Left colon (tissue), 2 donors: ENCODE measurements around the gene UBA1. TPM values are rescaled to one million over a fixed set of nuclear protein-coding genes. Genes with fewer than 3 reads are reported as not detected.
A peak's percentile ranks its signal among the peaks of the same experiment; 100 is the strongest.

Experiments
- ATAC-seq: fragments of 200-7000 bp; cut with Tn5 transposase; one replicate; pipeline ENCODE4 v1.9.1; 2020; ENCODE audit warnings: mild to moderate bottlenecking, moderate library complexity
- DNase-seq, 2 donors: peaks; one replicate each; pipeline ENCODE4 v3.0.0-alpha.2; 2020
- intact Hi-C, 2 donors: fragments of 100-400 bp; cut with DNase I in 1 of 2; cut with micrococcal nuclease in 1 of 2; formaldehyde crosslinking; loops; one replicate each; pipeline versions ENCODE4 v1.11.2 to v1.14.0; 2022; cut with DNase I, micrococcal nuclease
- long read RNA-seq: library from polyadenylated mRNA; unstranded; transcript quantifications from one replicate; pipeline ENCODE4 v2.0.0, GENCODE V29; 2021
- total RNA-seq, 2 donors: library from RNA; stranded (reverse); fragmentation: NEBNext Ultra II Directional; extraction: Animal tissue kit (Norgen Biotek cat#: 25700); gene quantifications; one replicate each; pipeline ENCODE4 v1.2.1, GENCODE V29; 2021
- donor health status: DM: no; HTN: no; CAD: no.
- donor health status: DM: yes; HTN: yes; CAD: no.

UBA1 gene
- 100 to 1,000 TPM; 217 to 220 TPM for total RNA-seq
- long read RNA-seq, transcript UBA1-201 (26 exons, 3,559 nt), result major isoform, 39 of 160 reads
- long read RNA-seq, partial matches to known transcripts, result 113 of 160 reads
- long read RNA-seq, other reads (novel, unspliced or antisense), result 4 of 160 reads

DNA sequence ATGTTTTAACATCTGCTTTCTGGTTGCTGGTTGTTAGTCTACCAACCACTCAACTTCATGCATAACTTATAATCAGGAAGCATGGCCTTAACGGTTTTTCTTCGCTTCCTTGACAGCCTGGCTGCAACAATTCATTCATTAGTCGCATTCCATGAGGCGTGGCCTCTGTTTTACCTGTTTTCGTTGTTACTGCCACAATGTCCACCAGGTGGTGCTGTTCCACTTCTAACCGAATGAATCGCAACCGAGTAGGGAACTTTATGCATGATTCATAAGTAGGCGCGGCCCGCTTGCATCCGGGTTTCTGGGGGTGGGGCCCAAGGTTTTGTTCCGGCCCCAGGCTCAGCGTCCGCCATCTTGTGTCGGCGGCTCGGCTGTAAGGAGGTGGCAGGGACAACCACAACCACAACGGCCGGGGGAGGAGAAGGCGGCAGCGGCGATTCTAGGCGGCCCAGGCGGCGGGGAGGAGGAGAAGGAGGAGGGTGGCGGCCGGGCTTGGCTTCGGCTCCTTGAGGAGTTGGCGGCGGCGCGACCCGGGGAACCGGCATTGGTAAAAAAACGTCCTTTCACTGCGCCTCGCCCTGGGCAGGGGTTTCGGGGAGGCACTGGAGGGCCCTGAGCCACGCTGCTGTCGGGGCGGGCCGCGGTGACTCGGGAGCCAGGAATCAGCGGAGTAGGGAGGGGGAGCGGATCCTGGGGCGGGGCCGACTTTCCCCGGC is at the start of gene UBA1:
Gene UBA1, plus strand, starts transcription at position 355 of the 719 bp plus-strand sequence. CDS start 4,974 bp downstream, outside the sequence.
- intact Hi-C loops, result loop anchor here in 1 of 2 donors (5.0 kb wide), 2 partner anchors 189 to 329 kb away; no protein-coding TSS in a partner anchor

GRCh38 chrX:47143894-47144625 is 49.6 kb upstream of the UBA1 start:
- DNase-seq (peak in 1 of 2 donors; percentile 51), ATAC-seq (peak; percentile 26)
- intact Hi-C loops, result no loop called here

More for the DNA sequence above, at the start of gene UBA1:
- ATAC-seq, result peak; percentile 89
- peak; percentile 96 to 98 for DNase-seq

- ATAC-seq (peak; percentile 90), DNase-seq (peak; percentile 91 to 94)
- intact Hi-C loops, result no loop called here
These were observed 48.8 kb upstream of the UBA1 start, which contains the start of the genes NDUFB11 and RBM10 for GRCh38 chrX:47144626-47145394. NDUFB11 (minus strand) TSS chrX:47144702; CDS start chrX:47144679, 23 bp downstream. RBM10 (plus strand) TSS chrX:47145221; CDS start chrX:47147482, 2,261 bp downstream.

- intact Hi-C loops, result no loop called here
- ATAC-seq, result peak; percentile 32
- DNase-seq, result peak in 1 of 2 donors; percentile 23
These were observed 48.1 kb upstream of the UBA1 start for GRCh38 chrX:47145395-47146120.

- DNase-seq (peak; percentile 27 to 53), ATAC-seq (peak; percentile 60)
- intact Hi-C loops, result no loop called here
These were observed 47.3 kb upstream of the UBA1 start for GRCh38 chrX:47146121-47146935.

DNA sequence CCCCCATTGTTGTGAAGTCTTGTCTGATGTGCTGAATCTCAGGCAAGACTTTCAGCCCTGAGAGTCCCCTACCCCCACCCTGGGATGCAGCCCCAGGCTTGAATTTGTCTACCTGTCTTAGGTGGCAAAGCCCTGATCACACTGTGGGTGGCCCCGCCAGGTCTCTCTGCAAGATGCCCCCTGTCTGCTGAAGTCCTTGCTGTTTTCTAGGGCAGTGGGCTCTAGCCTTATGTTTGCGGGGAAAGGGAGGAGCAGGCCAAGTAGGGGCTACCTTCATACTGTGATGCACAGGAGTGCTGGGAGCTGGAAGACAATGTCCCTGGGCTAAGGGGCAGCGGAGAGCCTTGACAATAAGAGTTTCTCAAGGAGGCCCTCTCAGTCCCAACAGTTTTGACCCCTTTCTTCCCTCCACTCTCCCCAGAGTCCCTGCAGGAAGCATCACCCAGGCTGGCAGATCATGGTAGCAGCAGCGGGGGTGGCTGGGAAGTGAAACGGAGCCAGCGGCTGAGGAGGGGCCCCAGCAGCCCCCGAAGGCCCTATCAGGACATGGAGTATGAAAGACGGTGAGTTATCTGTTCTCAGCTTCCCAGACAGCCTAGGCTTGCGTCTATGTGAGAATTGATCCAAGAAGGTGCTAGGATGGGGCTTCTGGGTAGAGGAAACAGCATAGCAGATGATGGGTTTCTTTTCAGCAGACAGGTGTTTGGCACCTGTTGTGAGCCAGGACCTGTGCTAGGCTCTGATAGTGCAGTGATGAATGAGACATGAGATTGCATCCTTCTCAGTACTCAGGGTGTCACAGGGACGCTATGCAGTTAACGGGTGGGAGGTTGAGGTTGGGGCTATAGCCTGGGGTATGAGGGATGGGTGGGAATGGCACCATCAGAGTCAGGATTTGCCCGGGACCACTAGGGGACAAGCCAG is 46.4 kb upstream of the UBA1 start:
- intact Hi-C loops, result no loop called here
- DNase-seq, result no peak
- ATAC-seq, result no peak

DNA sequence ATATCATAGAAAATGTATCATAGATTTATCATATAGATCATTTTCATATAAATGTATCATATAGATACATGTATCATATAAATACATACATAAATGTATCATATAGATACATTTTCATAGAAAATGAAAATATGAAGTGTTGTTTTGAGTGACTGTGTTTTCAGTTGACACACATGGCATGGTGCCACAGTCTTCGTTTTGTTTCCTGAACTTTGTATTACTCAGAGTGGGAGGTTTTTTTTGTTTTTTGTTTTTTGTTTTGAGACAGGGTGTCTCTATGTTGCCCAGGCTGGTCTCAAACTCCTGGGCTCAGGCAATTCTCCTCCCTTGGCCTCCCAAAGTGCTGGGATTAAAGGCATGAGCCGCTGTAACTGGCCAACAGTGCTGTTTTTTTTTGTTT is 44.7 kb upstream of the UBA1 start:
- no peak for ATAC-seq
- intact Hi-C loops, result no loop called here
- no peak for DNase-seq

- no peak for ATAC-seq
- intact Hi-C loops, result no loop called here
- no peak for DNase-seq
These were observed 42.2 kb upstream of the UBA1 start for GRCh38 chrX:47151435-47151834.

- ATAC-seq (no peak), DNase-seq (no peak)
These were observed 36.8 kb upstream of the UBA1 start for GRCh38 chrX:47156611-47157520.

DNA sequence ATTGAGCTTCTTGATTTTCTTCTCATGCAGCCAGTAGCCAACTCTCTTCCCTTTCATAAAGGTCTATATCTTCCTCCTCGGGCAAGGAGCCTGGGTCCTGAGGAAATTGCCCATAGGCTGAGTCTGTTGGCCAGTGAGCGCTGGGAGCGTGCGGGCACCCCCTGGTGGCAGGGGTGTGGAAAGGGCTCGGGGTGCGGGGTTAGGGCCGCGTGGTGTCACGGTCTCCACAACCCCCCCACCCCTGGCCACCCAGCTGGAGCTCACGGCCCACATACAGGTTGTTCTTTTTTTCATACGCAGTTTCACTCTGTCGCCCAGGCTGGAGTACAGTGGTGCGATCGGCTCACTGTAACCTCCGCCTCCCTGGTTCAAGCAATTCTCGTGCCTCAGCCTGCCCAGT is 35.5 kb upstream of the UBA1 start:
- ATAC-seq (no peak), DNase-seq (no peak)
- intact Hi-C loops, result no loop called here

More at GRCh38 chrX:47156611-47157520, 36.8 kb upstream of the UBA1 start:
- intact Hi-C loops, result no loop called here

DNA sequence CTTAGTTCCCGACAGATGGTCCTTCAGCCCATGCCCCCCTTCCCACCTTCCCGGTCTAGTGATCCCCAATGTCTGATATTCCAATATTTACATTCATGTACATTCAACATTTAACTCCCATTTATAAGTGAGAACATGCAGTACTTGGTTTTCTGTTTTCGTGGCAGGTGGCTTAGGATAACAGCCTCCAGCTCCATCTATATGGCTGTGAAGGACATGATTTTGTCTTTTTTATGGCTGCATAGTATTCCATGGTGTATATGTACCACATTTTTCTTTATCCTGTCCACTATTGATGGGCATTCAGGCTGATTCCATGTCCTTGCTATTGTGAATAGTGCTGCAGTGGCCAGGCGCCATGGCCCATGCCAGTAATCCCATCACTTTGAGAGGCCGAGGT is 34.8 kb upstream of the UBA1 start:
- DNase-seq, result no peak
- ATAC-seq, result no peak
- intact Hi-C loops, result no loop called here

DNA sequence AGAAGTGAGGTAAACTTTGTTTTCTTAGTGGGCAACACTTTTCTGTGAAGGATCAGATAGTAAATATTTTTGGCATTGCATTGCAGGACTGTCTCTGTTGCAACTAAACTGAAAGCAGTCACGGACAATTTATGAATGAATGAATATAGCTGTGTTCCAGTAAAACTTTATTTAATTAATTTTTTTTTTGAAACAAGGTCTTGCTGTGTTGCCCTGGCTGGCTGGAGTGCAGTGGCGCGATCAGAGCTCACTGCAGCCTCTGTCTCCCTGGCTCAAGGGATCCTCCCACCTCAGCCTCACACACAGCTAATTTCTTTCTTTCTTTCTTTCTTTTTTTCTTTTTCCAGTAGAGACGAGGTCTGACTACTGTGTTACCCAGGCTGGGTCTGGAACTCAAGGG is 32.8 kb upstream of the UBA1 start:
- ATAC-seq, result no peak
- DNase-seq, result no peak
- intact Hi-C loops, result no loop called here

GRCh38 chrX:47162927-47163583 is 30.6 kb upstream of the UBA1 start:
- DNase-seq, result no peak
- intact Hi-C loops, result no loop called here
- ATAC-seq, result no peak

DNA sequence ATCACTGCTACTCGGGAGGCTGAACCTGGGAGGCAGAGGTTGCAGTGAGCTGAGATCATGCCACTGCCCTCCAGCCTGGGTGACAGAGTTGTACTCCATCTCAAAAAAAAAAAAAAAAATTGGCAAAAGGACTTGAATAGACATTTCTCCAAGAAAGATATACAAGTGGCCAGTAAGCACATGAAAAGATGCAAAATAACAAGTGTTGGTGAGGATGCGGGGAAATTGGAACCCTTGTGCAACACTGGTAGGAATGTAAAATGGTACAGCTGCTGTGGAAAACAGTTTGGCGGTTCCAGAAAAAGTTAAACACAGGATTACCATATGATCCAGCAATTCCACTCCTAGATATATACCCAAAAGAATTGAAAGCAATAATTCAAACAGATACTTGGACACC is 29.2 kb upstream of the UBA1 start:
- no peak for DNase-seq
- intact Hi-C loops, result no loop called here
- no peak for ATAC-seq

DNA sequence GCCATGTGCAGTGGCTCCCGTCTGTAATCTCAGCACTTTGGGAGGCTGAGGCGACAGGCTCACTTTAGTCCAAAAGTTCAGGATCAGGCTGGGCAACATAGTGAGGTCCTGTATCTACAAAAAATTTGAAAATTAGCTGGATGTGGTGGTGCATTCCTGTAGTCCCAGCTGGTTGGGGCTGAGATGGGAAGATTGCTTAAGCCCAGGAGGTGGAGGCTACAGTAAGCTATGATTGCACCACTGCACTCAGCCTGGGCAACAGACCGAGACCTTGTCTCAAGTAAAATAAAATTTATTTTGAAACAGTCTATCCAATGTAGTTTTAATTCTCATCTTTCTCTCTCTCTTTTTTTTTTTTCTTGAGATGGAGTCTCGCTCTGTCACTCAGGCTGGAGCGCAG is 27.5 kb upstream of the UBA1 start:
- DNase-seq, result no peak
- intact Hi-C loops, result no loop called here
- ATAC-seq, result no peak
